Effector CD4-positive, alpha-beta T cell (primary cell): ENCODE measurements around the gene SLN.
A peak's percentile ranks its signal among the peaks of the same experiment; 100 is the strongest.

Source experiments
- DNase-seq: peaks from one replicate; pipeline ENCODE4 v3.0.0-alpha.2; 2020

Gene SLN

DNA sequence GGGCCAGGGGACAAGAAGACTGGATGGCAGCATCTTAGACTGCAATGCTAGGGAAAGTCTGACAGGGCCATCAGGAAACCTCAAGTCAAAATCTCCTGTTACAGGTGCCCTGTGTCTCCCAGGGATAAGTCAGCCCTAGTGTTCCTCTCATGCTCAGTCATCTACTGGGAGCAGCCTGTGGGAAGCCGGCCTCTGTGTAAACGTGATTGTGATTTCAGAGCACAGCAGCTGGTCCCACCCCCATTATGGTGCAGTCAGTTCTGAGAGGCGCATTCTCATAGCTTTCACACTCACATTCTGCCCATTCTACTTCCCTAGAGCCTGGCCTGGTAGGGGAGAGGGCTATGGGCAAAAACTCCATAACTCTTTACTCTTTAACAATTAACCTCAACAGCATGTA, 7.2 kb upstream of the SLN start:
- DNase-seq: no peak

- DNase-seq: no peak
These were observed 5.2 kb upstream of the SLN start for GRCh38 chr11:107716884-107717532.

DNA sequence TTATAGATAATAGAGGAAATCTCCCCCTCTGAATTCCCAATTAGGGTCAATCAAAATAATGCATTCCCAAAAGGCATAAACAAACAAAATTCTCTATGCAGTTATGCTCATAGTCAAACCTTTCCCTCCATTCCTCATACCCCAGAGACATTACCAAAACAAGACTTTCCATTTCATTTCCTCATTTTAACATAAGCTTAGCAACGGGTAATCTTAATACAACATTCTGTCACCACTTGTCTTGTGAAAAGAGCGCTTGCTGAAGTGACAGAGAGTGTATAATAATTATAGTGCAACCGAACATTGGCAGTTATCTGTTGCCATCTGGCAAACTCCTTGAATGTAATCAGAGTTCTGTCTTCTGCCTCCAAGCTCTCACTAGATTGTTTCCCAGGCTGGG, 1.2 kb upstream of the SLN start:
- DNase-seq: no peak

- no peak for DNase-seq
These were observed 1.6 kb downstream of the SLN start for GRCh38 chr11:107710301-107710700.

GRCh38 chr11:107708792-107709191, 3.1 kb downstream of the SLN start:
- DNase-seq: no peak

DNA sequence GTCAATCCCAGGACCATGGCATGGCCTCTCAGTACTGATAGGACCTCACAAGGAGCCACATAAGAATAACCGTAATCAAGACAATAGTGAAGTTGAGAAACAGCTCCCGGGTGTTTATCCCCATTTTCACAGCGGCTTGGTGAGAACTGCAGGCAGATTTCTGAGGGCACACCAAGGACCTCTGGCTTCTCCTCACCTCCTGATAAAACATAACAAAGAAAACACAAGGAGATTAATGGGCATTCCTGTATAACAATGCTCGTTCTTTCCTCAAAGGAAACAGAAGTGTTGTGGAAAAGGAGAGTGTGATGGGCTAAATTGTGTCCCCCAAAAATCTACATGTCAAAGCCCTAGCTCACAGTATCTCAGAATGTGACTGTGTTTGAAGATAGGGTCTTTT, 4.0 kb downstream of the SLN start:
- peak; percentile 2 for DNase-seq

- DNase-seq: no peak
These were observed 4.6 kb downstream of the SLN start for GRCh38 chr11:107707215-107707671.

DNA sequence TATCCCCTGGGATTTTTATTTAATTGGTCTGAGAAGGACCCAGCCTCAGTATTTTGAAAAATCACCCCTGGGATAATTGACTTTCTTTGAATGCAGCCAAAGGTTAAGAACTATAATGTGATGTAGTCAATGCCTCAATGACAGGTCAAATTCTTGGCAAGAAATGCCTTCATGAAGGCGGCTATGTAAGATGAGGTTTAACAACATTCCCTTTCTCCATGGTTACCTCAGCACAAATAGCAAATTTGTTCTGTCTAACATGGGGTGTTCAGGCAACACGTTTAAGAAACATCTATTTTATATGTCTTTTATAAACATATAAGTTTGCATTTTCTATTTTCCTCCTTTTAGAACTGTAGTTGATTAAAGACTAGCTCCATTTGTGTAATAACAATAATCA, 5.3 kb downstream of the SLN start:
- no peak for DNase-seq

DNA sequence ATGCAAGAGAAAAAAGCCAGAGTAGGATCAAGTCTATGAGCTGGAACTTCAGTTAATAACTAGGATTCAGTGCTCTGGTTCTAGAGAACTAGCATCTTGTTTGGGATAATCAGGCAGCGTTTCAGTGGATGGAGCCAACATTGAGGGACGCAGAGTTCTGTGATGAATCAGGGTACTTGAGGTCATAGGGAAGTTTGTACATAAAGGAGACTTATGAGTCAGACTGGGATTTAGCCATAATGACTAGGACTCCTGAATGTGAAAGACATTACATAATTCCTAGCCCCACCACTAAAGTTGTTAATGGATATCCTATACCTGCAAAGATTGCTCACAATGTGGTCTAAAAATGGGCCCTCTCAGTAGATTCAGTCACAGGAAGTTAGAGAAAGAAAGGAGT, 6.8 kb downstream of the SLN start:
- DNase-seq: no peak

DNA sequence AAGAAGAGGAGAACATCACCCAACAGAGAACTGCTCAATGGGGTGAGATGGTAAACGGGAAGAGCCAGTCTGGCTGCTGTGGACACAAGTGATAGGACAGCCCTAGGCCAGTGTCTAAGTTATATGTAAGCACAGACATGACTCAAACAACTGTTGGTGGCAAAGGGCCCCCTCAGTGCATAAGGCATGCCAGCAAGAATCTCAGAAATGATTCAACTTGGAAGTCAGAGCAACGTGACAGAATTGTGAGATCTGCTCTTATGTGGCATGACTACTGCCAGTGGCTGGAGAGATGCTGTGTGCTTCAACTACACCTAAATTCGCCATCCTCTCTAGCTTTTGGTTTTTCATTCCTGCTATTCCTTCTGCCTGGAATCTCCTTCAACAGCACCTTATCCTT, 7.4 kb downstream of the SLN start:
- DNase-seq: no peak

GRCh38 chr11:107702723-107703122, 9.1 kb downstream of the SLN start:
- DNase-seq: no peak

DNA sequence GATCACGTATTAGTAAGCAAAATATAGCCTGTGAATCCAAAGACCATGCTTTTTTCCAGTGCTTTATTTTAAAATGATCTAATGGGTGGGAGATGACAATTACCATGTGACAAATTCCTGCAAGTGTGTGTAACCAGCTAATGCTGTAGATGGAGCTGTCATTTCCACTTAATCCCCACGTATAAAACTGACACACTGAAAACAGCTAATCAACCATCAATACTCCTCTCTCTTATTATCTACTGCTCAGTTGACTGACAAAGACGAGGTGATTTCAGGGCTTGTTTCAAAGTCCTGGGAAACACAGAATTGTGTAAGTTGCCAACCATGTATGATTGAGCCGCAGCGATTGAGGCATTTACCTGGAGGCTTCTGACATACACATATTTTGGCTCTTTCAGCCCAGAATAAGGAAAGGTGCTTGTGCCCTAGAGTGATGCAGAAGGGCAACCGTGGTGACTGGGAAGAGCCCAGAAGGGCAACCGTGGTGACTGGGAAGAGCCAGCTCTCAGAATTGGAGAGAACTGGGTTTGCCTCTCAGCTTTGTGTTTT, 9.7 kb downstream of the SLN start:
- no peak for DNase-seq

- DNase-seq: no peak
These were observed 12.2 kb downstream of the SLN start for GRCh38 chr11:107699371-107700285.

DNA sequence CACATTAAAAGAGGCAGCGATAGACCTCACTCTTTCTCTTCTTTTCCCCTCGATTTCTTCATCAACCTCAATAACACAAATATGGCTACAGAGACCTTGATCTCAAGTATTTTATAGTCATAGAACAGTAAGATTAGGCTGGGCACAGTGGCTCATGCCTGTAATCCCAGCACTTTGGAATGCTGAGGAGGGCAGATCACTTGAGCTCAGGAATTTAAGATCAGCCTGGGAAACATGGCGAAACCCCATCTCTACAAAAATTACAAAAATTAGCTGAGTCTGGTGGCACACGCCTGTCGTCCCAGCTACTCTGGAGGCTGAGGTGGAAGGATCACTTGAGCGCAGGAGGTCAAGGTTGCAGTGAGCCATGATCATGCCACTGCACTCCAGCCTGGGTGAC, 14.6 kb downstream of the SLN start:
- no peak for DNase-seq

- DNase-seq: no peak
These were observed 15.7 kb downstream of the SLN start for GRCh38 chr11:107696140-107696539.

DNA sequence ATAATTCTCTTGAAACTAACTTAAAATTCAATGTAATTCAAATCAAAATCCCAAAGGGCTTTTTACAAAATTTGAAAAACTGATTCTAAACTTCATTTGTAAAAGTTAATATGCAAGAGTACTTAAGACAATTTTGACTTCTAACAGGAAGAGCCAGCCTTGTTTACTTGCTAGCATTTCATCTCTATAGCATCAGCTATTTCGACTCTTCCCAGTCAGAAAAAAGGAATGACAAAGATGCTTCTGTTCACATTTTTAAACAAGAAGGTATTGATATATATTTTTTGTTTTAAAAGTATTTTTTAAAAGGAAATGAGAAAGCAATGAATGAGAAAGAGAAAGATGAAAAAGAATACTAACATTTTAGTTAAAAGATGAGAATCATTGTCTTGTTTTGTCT, 16.4 kb downstream of the SLN start:
- DNase-seq: no peak

DNA sequence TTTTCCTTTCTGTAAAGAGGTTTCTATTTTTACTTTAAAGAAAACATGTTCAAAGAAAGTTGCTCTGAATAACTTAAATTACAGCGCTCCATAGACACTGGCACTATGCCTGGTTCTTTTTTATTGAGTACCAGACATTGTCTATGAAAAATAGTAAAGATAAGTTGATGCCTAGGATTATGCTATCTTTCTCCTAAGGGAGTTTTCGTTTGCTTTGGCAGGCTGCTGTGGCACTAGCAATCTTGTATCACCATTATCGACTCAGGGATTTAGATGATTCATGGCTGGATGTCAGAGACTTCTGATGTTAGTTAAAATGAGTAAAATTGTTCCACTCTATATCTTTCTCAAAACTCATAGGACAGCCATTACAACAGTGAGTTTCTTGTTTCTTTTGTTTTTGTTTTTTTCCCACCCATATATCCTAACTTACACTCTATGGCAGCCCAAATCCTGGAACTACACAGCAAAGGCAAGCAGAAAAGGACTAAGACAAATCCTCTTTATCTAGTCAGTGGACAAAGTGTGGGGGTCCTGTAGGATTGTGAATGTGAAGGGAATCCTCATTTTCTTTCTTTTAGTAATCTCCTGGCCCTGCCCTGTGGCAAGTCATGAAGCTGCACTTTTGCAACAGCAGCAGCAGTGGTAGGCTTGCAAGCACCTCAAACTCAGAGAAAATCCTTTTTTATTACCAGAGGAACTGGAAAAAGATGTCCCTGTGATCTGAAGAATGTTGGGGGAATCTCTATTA, 20.7 kb downstream of the SLN start:
- DNase-seq: no peak

DNA sequence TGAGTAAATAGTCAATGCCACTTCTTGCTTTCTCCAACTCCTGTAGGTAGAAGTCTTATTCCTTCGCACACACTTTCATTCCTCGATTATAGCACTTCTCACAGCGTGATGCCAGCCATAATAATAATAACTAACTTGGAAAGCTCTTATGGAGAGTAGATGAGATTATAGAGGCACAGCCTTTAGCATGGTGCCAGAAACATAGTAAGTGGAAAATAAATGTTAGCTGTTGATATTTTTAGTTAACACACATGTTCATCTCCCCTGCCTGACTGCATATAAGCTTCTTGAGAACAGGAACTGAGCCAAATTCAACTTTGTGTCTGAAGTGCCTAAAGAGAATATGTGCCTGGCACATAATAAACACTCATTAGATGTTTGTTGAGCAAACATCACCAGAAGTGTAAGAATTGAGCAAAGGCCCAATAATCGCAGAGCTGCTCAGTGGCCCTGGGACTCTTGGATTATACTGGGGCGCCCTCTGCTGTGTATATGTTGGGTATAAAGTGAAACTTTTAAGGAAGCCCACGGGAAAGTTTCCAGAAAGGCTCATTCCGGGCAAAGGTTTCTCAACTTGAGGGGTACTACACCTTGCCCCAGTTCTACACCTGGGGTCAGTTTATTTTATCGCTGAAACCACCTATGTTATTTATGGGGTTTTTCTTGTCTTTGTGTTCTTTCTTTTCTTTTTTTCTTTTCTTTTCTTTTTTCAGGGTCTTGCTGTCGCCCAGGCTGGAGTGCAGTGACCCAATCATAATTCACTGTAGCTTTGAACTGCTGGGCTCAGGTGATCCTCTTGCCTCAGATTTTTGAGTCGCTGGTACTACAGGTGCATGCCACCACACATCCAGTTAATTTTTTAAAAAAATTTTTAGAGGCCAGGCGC, 22.3 kb downstream of the SLN start:
- peak; percentile 40 for DNase-seq

DNA sequence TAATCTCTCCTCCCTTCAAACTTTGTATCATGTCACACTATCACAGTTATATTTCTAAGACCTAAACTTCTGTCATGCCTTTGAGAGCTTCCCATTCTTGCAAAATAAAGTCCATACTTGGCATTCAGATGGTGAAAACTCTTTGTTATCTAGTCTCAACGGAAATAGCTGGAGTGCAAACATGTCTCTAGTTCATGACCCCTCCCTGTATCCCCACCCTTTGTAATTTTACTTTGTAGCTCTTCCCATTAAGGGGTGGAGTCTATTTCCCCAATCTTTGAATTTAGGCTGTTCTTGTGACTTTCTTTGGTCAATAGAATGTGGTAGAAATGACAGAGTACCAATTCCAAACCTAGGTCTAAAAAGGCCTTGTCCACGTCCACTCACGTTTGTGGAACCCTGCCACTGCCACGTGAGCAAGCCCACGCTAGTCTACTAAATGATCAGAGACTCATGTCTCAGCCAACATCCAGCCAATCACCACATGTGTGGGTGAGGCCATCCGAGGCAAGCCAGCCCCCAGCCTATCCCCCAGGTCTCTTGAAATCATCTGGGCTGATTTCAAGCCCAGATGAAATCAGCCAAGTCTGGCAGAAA, 23.4 kb downstream of the SLN start:
- no peak for DNase-seq

DNA sequence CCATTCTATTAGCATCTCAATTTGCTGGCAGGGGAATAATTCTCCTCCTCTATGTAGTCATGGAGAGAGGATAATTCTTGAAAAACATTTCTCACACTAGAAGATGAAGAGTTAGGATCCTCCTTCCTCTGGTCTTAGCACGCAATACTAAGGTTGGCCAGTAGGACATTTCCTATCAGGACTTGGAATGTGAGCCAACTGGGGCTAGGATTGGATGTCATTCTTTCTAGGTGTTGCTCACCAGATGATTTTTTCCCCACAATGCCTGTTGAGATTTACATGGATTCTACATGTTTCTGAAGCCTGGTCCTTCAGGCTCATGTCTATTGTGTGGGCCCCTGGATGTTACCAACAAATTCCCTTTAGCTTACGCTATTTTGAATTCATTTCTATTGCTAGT, 28.0 kb downstream of the SLN start:
- no peak for DNase-seq

DNA sequence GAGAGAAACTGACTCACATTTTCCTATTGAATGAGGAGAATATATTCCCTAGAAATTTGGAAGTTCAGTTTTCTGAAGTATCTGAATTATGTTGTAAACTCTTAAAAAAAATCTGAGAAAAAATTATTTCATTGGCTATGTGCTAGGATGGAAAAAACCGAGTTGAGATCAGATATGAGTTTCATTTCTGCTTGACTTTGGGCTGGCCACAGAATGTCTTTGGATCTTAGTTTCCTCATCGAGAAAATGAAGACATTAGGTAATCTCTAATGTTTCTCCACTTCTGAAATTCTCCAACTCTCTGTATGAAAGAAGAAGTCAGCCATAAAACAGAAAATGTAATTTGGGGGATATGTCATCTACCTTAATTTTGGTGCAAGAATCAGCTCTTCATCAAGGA, 28.8 kb downstream of the SLN start:
- DNase-seq: no peak

DNA sequence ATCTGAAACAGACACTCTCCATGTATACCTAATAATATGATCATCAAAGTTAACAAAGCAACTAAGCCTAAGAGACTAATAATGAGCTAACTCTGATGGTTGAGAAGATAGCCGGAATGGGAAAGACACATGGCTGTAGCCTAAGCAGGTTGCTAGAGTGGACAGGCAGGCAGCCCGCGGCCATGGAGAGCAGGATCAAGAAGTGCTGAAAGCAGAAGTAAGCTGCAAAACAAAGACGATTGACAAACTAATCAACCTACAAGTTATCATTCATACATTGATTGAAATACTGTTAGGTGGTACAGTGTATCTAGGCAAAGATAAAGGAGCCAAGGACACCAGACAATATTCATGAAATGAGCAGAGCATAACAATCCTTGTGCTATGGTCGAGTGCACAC, 29.3 kb downstream of the SLN start:
- DNase-seq: no peak
